Measurements from ENCODE around the gene PAXIP1.

- TF ChIP-seq CTCF (IDR thresholded peaks at IDR 0.05) (no peak), POLR2AphosphoS5 (IDR thresholded peaks at IDR 0.05) (no peak)
Measured at GRCh38 chr7:154905615-154906014, 97.3 kb downstream of the PAXIP1 start.
